22Rv1 (cell line): Measurements from ENCODE around the gene SLC12A4.

Experiments
- H3K27ac ChIP-seq: fragments of 450-650 bp; 2 replicates; pipeline ENCODE4 v1.5.1; 2017
- ZFX ChIP-seq: fragments of 450-650 bp; IDR thresholded peaks from 2 replicates; pipeline ENCODE4 v1.6.1; 2017; ENCODE audit warnings: antibody characterized with exemption, borderline replicate concordance
- TF ChIP-seq, protein P1 (sequence below): fragments of 450-650 bp; IDR thresholded peaks from 2 replicates; pipeline ENCODE4 v1.5.1; 2017; ENCODE audit warnings: mild to moderate bottlenecking

The SLC12A4 gene

DNA sequence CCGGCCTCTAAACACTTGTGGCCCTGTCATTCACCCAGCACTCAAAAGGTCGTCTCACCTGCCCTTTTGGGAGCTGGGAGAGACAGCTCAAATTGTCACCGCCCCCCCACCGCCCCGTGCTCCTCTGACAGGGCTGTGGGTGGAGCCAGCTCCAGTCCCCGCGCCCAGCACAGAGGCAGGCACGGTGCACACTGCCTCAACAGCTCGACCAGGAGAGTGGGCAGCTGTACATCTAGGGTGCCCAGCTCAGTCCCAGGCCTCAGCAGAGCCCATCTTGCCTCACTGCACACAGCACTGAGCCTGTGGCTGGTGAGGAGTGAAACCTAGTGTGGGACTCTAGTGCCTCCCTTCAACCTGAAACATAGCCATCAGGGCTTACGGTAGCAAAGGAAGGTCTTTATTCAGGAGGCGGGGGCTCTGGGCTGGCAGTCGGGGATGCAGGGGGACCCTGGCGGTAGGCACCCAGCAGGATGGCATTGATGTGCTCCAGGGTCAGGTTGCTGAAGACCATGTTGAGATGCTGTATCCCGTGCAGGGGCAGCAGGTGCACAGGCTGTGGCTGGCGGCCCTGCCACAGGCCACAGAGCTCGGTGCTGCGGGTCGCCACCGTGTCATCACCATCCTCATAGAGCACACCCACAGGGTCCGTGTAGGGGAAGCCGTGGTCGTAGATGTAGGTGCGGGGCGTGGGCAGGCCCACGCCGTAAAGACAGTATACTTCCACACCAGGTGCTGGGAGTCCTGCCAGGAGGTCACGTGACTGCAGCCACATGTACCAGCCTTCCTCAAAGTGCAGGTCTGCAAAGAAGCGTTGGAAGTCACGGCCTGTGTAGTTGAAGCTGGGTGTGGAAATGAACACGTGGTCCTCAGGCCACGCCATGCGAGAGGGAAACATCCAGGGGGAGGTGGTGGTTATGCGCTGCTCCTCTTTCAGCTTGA, 28.7 kb downstream of the SLC12A4 start:
- TF ChIP-seq ZFX = no peak
- TF ChIP-seq, protein P1, sequence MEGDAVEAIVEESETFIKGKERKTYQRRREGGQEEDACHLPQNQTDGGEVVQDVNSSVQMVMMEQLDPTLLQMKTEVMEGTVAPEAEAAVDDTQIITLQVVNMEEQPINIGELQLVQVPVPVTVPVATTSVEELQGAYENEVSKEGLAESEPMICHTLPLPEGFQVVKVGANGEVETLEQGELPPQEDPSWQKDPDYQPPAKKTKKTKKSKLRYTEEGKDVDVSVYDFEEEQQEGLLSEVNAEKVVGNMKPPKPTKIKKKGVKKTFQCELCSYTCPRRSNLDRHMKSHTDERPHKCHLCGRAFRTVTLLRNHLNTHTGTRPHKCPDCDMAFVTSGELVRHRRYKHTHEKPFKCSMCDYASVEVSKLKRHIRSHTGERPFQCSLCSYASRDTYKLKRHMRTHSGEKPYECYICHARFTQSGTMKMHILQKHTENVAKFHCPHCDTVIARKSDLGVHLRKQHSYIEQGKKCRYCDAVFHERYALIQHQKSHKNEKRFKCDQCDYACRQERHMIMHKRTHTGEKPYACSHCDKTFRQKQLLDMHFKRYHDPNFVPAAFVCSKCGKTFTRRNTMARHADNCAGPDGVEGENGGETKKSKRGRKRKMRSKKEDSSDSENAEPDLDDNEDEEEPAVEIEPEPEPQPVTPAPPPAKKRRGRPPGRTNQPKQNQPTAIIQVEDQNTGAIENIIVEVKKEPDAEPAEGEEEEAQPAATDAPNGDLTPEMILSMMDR = no peak
- peak overlapping the region; percentile 39; the same call in 1 of the 2 replicates for H3K27ac ChIP-seq

DNA sequence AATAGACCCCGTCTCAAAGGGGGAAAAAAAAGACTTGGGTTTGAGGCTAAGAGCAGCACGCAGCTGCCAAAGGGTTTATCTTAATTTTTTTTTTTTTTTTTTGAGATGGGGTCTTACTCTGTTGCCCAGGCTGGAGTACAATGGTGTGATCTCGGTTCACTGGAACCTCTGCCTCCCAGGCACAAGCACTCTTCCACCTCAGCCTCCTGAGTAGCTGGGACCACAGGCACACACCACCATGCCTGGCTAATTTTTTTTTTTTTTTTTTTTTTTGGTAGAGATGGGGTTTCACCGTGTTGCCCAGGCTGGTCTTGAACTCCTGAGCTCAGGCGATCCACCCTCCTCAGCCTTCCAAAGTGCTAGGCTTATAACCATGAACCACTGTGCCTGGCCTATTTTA, 30.7 kb downstream of the SLC12A4 start:
- H3K27ac ChIP-seq = peak overlapping the region; percentile 81

DNA sequence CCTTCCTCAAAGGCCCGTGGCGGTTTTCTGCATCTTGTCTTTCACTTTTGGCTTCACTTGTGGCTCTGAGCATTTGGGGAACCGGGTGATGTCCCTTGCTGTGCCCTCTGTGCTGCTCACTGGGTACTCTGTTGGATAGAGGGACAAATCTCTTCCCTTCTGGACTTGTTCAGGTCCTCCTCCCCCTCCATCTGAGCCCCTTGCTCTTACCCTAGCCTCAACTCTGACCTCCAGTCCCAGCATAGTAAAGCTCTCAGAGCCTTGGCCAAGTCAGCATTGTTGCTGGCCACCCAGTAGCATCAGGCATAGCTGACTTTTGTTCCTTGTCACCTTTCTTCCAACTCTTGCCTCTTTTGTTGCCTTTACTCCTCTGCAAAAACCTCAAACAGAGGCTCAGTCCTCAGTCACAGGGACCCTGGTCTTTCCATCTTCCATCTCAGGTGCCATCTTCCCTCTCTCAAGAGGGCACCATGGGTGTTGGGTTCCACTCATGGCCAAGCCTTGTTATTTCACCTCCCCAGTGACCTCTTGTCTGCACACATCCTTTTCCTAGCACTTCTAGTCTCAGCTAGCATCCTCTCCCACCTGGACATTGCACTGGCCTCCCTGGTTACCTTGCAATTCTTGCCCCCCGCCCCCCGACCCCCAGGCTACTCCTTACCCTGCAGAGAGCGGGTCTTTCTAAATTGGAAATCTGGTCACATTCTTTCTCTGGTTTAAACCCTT, 31.4 kb downstream of the SLC12A4 start:
- TF ChIP-seq ZFX = no peak
- TF ChIP-seq, protein P1 = no peak
- peak overlapping the region; percentile 81 for H3K27ac ChIP-seq

DNA sequence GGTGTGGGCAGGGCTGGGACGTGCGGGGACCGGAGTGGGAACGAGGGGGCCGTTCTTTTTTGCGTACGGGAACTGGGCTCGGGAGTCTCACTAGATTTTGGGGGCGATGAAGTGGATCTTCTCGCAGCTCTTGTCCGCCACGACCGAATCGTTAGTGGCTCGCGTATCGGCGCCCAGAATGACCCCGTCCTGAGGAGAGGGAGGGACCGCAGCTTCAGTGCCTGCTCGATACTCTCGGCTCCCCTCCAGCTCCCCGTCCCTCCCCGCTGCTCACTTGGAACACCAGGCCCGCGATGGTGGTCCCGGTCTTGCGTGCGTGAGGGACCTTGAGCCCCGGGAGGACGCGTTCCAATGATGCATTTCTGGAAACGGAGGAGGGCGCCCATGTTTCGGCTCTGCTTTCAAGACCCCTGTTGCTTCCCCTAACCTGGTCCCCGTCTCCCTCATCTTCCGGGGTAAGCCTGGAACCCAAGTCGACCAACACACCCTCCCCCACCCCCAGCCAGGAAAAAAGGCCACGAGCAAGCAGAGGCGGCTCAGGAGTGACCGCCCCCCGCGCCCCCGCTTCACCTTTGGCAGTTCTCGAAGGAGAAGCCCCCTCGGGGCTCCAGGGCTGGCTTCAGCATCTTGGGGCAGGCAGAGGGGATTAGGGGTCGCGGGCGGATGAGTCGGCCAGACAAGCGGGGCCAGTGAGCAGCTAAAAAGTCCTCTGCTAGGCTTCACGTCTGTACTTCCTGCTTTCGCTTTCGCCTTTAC, 32.1 kb downstream of the SLC12A4 start, which contains the start of gene PSMB10:
Gene PSMB10, minus strand, starts transcription at position 727 of the 756 bp plus-strand sequence. Its CDS starts 101 bp downstream, at position 626.
- peak within 1 kb of the TSS; percentile 81 for H3K27ac ChIP-seq
- TF ChIP-seq, protein P1 = no peak
- TF ChIP-seq ZFX = no peak

DNA sequence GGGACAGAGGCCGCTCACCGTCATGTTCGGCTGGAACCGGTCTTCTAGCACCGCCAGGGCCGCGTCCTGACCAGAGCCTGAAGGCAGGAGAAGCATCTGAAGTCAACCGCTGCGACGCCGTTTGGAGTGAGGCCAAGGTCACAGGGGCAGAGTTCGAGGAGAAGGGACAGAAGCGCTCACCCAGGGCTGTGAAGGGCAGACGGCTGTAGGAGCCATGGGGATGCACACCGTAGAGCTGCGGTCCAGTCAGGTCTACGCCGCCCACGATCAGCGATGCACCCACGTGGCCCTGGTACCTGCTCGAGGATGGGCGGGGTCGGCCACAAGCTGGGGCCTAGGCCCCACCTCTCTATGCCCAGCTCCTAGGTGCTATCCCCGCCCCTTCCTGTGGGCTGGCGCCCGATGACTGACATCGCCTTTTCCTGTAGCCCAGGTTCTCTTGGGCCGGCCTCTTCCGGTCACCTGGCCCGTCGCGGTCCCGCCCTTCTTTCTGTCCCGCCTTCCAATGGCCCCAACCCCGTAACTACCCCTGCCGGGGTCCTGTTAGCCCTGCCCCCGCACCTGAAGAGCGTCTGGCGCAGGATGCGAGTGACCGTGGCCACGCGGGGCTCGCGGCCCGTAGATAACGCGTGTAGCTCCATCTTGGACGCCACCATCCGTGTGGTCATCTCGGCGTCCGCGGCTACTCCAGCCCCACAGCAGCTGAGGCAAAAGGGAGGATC, 32.9 kb downstream of the SLC12A4 start:
- TF ChIP-seq, protein P1 = no peak
- TF ChIP-seq ZFX = no peak
- peak overlapping the region; percentile 81 for H3K27ac ChIP-seq

DNA sequence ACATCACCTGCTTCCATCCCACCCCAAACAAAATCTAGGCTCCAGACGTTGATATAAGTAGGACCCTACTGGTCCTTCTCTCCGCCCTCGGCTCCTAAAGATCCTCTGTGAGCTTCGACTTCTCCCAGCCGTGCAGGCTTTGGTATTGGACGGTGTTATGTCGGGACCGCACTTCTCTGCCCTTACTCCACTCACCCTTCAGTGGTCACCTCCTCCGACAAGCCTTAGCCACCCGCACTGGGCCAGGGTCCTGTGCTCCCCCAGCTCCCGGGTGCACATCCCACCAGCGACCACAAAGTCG, 33.4 kb downstream of the SLC12A4 start:
- TF ChIP-seq, protein P1 = no peak
- TF ChIP-seq ZFX = no peak

More for the DNA sequence above, 33.4 kb downstream of the SLC12A4 start:
- peak overlapping the region; percentile 81 for H3K27ac ChIP-seq
